Measurements from ENCODE around the gene PIWIL4.

Gene PIWIL4

GRCh38 chr11:94653561-94653960 lies 86.4 kb downstream of the PIWIL4 start:
- no peak overlapping the region for H3K4me2 ChIP-seq (ENCODE audit: low read depth, low read length, poor library complexity, severe bottlenecking)
- H3K4me3 ChIP-seq (ENCODE audit: low read length, poor library complexity, severe bottlenecking), result no peak overlapping the region
- no peaks in the 10 kb centered on the region for H4K20me1 ChIP-seq (ENCODE audit: insufficient read depth, low read length, poor library complexity, severe bottlenecking)
- H3K79me2 ChIP-seq (ENCODE audit: insufficient read depth, low read length), result no peaks in the 10 kb centered on the region
- TF ChIP-seq CTCF (conservative IDR thresholded peaks at IDR 0.05; ENCODE audit: low read length) (no peak), EZH2phosphoT487 (IDR thresholded peaks at IDR 0.05; ENCODE audit: borderline replicate concordance) (no peak)
- no peaks in the 10 kb centered on the region for H3K36me3 ChIP-seq (ENCODE audit: insufficient read depth, low read length)
- no peaks in the 10 kb centered on the region for H3F3A ChIP-seq (ENCODE audit: low read depth)
- H2AFZ ChIP-seq (ENCODE audit: low read length), result no peak overlapping the region
- no peaks in the 10 kb centered on the region for H3K9me2 ChIP-seq (replicated peaks; ENCODE audit: low read depth, low read length)
- H3K4me1 ChIP-seq (ENCODE audit: insufficient read depth, low read length, poor library complexity, severe bottlenecking), result no peaks in the 10 kb centered on the region
- H3K27me3 ChIP-seq (ENCODE audit: insufficient read depth, low read length, poor library complexity, severe bottlenecking), result no peaks in the 10 kb centered on the region
- no peaks in the 10 kb centered on the region for H3K9me3 ChIP-seq (ENCODE audit: insufficient read depth, low read depth, low read length)
- no peak overlapping the region for H3K9ac ChIP-seq (ENCODE audit: low read depth, low read length, poor library complexity, severe bottlenecking)

GRCh38 chr11:94654201-94654600 lies 87.0 kb downstream of the PIWIL4 start:
- Histone ChIP-seq H3K9ac (ENCODE audit: low read depth, low read length, poor library complexity, severe bottlenecking) (no peak overlapping the region), H2AFZ (ENCODE audit: low read length) (no peak overlapping the region), H3K4me1 (ENCODE audit: insufficient read depth, low read length, poor library complexity, severe bottlenecking) (no peaks in the 10 kb centered on the region), H3K9me2 (replicated peaks; ENCODE audit: low read depth, low read length) (no peaks in the 10 kb centered on the region), H4K20me1 (ENCODE audit: insufficient read depth, low read length, poor library complexity, severe bottlenecking) (no peaks in the 10 kb centered on the region), H3K9me3 (ENCODE audit: insufficient read depth, low read depth, low read length) (no peaks in the 10 kb centered on the region), H3K79me2 (ENCODE audit: insufficient read depth, low read length) (no peaks in the 10 kb centered on the region), H3K4me3 (ENCODE audit: low read length, poor library complexity, severe bottlenecking) (no peak overlapping the region), H3F3A (ENCODE audit: low read depth) (no peaks in the 10 kb centered on the region), H3K36me3 (ENCODE audit: insufficient read depth, low read length) (no peaks in the 10 kb centered on the region), H3K27me3 (ENCODE audit: insufficient read depth, low read length, poor library complexity, severe bottlenecking) (no peaks in the 10 kb centered on the region), H3K4me2 (ENCODE audit: low read depth, low read length, poor library complexity, severe bottlenecking) (no peak overlapping the region)
- TF ChIP-seq CTCF (conservative IDR thresholded peaks at IDR 0.05; ENCODE audit: low read length) (no peak), EZH2phosphoT487 (IDR thresholded peaks at IDR 0.05; ENCODE audit: borderline replicate concordance) (no peak)

GRCh38 chr11:94655291-94655690 lies 88.1 kb downstream of the PIWIL4 start:
- Histone ChIP-seq H4K20me1 (ENCODE audit: insufficient read depth, low read length, poor library complexity, severe bottlenecking) (no peaks in the 10 kb centered on the region), H3K4me2 (ENCODE audit: low read depth, low read length, poor library complexity, severe bottlenecking) (no peak overlapping the region), H3K79me2 (ENCODE audit: insufficient read depth, low read length) (no peaks in the 10 kb centered on the region)

More at GRCh38 chr11:94655291-94655690, 88.1 kb downstream of the PIWIL4 start:
- H3K9me3 ChIP-seq (ENCODE audit: insufficient read depth, low read depth, low read length), result no peaks in the 10 kb centered on the region
- no peaks in the 10 kb centered on the region for H3K36me3 ChIP-seq (ENCODE audit: insufficient read depth, low read length)
- no peak overlapping the region for H2AFZ ChIP-seq (ENCODE audit: low read length)
- no peaks in the 10 kb centered on the region for H3F3A ChIP-seq (ENCODE audit: low read depth)
- H3K4me1 ChIP-seq (ENCODE audit: insufficient read depth, low read length, poor library complexity, severe bottlenecking), result no peaks in the 10 kb centered on the region
- no peak overlapping the region for H3K9ac ChIP-seq (ENCODE audit: low read depth, low read length, poor library complexity, severe bottlenecking)
- no peaks in the 10 kb centered on the region for H3K27me3 ChIP-seq (ENCODE audit: insufficient read depth, low read length, poor library complexity, severe bottlenecking)
- TF ChIP-seq EZH2phosphoT487 (IDR thresholded peaks at IDR 0.05; ENCODE audit: borderline replicate concordance), result no peak
- no peak for TF ChIP-seq CTCF (conservative IDR thresholded peaks at IDR 0.05; ENCODE audit: low read length)
- H3K4me3 ChIP-seq (ENCODE audit: low read length, poor library complexity, severe bottlenecking), result no peak overlapping the region
- H3K9me2 ChIP-seq (replicated peaks; ENCODE audit: low read depth, low read length), result no peaks in the 10 kb centered on the region
